Left colon (tissue), 2 donors: ENCODE measurements around the gene ANTXR2. TPM values are rescaled to one million over a fixed set of nuclear protein-coding genes. Genes with fewer than 3 reads are reported as not detected.

Experiments used
- ATAC-seq: fragments of 200-7000 bp; cut with Tn5 transposase; one replicate; pipeline ENCODE4 v1.9.1; 2020; ENCODE audit warnings: mild to moderate bottlenecking, moderate library complexity
- DNase-seq, 2 donors: peaks; one replicate each; pipeline ENCODE4 v3.0.0-alpha.2; 2020
- intact Hi-C, 2 donors: fragments of 100-400 bp; cut with DNase I in 1 of 2; cut with micrococcal nuclease in 1 of 2; formaldehyde crosslinking; loops; one replicate each; pipeline versions ENCODE4 v1.11.2 to v1.14.0; 2022; cut with DNase I, micrococcal nuclease
- total RNA-seq, 2 donors: library from RNA; stranded (reverse); fragmentation: NEBNext Ultra II Directional; extraction: Animal tissue kit (Norgen Biotek cat#: 25700); gene quantifications; one replicate each; pipeline ENCODE4 v1.2.1, GENCODE V29; 2021
- donor health status: DM: no; HTN: no; CAD: no.
- donor health status: DM: yes; HTN: yes; CAD: no.

ANTXR2 gene
- total RNA-seq, 2 donors from 2014 or later, result 70.0 to 135 TPM

DNA sequence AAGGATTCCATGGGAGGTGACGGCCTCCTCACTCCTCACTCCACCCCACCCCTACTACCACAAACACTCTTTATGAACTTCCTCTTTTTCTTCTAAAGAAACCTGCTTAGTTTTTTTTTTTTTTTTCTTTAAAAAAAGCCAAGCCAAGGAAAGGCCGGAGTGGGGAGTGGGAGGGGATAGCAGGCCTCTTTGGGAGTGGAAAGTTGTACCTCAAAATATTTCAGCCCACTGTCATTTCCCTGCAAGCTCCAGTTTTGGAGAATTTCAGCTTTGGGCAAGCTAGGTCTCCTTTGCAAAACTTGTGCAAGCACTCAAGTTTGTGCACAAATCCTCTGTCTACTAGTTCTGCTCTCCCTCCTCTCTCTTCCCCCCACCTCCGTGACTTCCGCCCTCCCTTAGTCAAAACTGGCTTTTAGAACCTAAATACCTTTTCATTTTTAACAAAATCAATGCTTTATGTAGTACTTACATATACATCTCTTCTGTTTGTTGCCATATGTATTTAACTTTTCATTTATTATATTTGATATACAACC, 512 bp upstream of the ANTXR2 start:
- DNase-seq (no peak), ATAC-seq (peak; percentile 25)
- intact Hi-C loops, result loop anchor here in 1 of 2 donors (10.0 kb wide), 1 partner anchor 111 kb away; no protein-coding TSS in a partner anchor

DNA sequence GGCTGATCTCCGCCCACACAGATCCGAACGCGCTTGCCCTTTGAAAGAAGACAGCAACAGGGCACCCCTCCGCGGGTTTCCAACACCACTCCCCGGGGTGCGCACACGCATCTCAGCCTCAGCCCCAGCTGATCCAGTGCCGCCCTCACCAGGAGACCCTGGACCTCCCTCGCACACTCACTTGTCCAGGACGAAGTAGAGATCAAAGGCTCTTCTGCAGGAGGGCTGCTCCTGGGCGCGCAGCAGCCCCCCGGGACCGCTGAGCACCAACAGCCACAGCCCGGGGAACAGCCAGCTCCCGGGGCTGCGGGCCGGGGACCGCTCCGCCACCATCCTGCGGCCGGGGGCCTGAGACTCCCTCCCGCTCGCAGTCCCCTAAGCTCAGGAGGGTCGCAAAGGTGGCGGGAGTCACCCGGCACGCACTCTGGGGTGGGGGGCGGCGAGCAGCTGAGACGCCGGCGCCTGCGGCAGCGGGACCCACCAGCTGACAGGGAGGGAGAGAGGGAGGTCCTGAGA, 743 bp downstream of the ANTXR2 start:
- peak; percentile 46 for ATAC-seq
- peak; percentile 50 to 69 for DNase-seq

DNA sequence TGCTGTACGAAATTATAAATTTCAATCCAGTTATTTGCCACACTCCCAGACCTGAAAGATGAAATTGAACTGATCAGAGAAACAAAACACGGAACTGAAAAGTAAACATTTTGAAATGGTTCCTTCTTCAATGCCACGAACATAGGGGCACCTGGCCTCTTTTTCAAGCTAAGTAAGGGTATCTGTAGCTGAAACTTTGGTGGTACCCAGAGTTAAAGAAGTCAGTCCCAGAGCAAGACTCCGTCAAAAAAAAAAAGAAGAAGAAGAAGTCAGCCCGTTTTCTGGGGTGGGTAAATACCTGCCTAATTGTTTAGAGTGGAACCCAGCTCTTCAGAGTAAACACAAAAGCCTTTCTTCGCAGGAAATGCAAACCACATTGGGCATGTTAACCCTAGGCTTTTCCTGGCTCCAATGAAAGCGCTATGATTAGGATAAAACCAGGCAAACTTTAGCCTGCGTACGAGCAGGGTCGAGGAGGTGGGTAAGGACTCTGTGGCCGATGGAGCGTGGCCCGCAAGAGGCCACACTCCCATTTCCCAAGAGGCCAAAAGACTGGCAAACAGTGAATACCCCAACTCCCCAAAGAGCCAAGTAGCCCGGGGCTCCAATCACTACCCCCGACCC, 1.3 kb downstream of the ANTXR2 start:
- intact Hi-C loops, result loop anchor here in 1 of 2 donors (10.0 kb wide), 1 partner anchor 113 kb away; no protein-coding TSS in a partner anchor
- DNase-seq, result no peak

More for the DNA sequence above, 743 bp downstream of the ANTXR2 start:
- intact Hi-C loops, result loop anchor here in 1 of 2 donors (10.0 kb wide), 1 partner anchor 113 kb away; no protein-coding TSS in a partner anchor

DNA sequence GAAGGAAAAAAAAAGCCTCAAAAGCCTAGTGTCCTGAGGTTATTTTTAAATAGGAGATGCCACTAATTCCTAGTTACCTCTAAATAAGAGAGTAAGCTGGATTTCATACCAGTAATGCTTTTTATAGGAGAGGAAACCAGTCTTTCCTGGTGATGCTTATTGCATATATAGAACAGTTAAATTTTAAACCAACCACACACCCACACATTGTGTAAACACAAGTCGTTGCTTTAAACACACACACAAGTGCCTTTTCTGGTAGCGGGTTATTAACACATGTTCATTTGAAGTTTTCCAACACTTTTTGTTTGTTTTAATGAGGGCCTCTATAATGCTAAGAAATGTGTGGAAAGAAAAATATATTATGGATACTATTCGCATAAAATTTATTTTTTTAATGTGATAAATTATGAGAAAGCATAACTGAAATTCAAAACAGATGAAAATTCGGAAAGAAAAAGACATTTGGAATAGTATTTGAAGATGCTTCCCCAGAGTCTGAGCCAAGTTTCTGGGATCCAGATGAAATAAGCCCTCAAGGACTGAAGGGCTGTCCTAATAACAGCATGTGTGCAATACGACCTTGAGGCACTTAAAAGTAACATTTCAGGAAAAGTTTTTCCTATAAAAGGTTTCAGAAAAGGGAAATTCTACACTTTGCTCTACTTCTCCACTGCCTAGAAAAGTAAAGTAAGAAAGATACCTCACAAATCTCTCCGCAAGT, 2.0 kb downstream of the ANTXR2 start:
- ATAC-seq (peak; percentile 60), DNase-seq (no peak)
- intact Hi-C loops, result loop anchor here in 1 of 2 donors (10.0 kb wide), 1 partner anchor 114 kb away; no protein-coding TSS in a partner anchor

More for the DNA sequence above, 1.3 kb downstream of the ANTXR2 start:
- peak; percentile 1 for ATAC-seq

DNA sequence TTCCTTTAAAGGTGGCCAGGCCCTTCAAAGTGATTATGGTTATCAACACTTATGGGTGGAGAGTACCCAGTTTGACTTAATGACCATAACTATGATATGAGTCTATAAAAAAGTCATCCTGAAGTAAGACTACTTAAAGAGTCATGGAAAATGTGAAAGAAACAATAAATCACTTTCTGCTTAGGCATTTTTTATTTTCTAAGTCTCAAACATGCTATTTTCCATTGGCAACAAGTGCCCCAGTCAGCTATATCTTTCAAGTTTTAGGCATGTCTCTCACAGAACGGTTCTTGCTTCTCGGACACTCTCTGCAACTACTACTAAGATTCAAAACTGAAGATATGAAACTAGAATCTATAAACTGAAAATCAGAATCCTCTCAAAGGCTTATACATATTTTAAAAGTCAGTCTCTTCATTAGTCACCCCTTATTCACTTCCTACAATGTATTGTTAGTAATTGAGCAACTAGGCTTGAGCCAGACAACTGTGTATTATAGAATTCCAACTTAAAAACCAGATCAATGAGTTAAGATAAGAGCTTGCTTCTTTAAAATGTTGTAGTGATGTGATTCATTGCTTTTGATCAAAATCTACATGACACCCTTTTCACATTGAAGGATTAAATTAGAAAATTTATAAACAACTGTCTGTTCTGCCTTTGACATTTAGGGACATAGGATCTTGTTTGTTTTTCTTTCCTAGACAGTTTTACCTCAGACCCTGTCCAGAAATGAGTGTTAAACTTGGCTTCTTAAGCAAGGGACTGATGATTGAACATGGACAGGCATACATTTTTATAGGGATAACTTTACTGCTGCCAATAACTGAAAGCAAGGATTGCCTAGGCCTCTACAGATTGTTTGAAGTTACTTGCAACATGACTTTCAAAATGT, 2.9 kb downstream of the ANTXR2 start:
- intact Hi-C loops, result loop anchor here in 1 of 2 donors (10.0 kb wide), 1 partner anchor 115 kb away; no protein-coding TSS in a partner anchor
- DNase-seq (no peak), ATAC-seq (no peak)

DNA sequence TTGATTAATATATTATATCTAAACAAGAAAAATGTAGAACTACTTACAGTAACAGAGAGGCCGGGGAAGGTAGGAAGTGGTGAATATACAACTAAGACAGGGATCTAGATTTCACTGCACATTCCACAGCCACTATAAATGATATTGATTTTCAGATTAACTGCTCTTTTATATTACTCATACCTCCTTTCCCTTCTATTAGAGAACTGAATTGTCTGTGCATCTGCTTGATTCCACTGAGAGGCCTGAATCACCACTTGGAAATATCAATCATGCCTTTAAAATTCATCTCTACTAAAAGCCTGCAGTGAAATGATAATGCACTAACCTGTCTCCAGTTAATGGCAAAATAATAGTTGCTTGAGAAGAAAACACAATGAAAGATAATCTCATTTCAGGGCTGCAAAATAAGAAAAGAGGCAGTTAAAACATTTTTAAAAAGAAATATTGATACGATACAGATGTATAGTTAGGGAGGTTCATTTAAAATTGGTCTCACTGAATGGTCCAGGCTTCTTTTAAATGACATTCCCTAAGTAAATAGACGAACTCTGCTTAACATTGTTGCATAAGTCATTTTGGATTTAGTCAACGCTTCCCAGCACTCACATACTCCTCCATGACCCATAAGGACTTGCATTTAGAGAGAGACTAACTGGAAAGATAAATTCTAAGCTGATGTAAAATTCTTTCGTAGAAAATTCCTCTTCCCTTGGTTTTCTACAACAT, 3.8 kb downstream of the ANTXR2 start:
- ATAC-seq, result no peak
- DNase-seq, result no peak
- intact Hi-C loops, result no loop called here

DNA sequence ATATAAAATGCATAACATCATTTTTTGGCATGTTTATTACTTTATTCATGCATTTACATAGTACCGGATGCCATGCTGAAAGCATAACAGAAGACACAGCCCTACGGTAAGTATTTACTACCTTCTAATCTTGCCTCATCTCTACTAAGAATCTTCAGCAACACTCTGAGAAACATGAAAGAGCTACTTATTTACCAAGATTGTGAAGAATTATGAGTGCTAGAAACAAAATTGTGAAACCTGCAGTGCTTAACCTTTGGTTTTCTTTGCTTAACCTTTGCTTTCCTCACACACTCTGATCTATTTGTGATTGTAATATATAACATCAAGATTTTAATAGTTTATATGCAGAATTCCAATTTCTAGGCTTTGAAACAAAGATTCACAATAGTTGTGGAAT, 7.4 kb downstream of the ANTXR2 start:
- intact Hi-C loops, result no loop called here
- ATAC-seq, result no peak

DNA sequence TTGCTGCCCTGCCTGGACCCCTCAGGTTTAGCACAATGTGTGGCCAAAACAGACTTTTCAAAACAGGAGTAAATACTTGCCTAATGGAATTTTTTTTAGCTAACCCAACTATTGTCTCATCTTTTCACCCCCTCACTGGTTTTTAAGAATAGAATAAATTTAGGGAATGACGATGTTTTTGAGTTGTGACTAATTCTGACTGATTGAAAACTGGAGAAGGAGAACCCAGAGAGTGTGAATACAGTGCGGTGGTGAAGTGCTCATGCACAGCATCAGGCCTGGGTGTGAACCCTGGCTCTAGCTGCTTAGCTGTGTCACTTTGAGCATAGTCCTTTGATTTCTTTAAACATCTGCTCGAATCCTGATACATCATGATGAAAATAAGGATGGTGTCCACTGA, 10.5 kb downstream of the ANTXR2 start:
- no peak for ATAC-seq
- no peak for DNase-seq
- intact Hi-C loops, result no loop called here

More for the DNA sequence above, 7.4 kb downstream of the ANTXR2 start:
- DNase-seq, result no peak

DNA sequence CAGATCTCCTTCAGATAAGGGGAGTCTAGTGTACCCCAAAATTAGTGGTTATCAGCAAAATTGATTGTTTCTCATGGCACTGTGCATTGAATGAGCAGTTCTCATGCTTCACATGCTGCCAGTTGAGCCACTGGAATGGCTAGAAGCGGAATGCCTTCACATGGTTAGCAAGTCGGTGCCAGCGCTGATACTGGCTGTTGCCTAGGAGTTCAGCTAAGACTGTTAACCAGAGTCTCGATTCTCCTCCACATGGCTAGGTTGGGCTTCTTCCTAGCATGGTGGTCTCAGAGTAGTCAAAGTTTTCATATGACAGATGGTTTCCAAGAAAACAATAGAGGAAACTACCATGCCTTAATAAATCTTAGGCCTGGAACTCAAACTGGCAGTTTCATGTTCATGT, 12.2 kb downstream of the ANTXR2 start:
- intact Hi-C loops, result no loop called here
- ATAC-seq (no peak), DNase-seq (no peak)

DNA sequence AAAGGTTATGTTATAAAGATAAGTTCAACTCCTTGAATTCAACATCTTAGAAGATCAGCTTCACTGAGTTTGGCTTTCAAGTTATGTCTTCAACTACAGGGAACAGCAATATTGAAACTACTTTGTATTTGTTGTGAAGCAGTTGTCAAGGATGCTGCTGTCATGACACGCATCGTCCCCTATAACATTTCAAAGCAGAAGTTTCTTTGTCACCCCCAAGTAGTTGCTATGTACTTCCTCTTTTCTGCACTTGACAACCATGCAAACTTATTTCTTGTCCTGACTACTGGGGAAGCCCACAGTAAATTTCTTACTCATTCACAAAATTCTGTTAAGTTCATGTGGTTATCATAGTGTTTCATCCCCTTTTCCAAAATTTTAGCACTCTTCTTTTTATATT, 14.3 kb downstream of the ANTXR2 start:
- DNase-seq, result no peak
- intact Hi-C loops, result no loop called here
- peak; percentile 35 for ATAC-seq

DNA sequence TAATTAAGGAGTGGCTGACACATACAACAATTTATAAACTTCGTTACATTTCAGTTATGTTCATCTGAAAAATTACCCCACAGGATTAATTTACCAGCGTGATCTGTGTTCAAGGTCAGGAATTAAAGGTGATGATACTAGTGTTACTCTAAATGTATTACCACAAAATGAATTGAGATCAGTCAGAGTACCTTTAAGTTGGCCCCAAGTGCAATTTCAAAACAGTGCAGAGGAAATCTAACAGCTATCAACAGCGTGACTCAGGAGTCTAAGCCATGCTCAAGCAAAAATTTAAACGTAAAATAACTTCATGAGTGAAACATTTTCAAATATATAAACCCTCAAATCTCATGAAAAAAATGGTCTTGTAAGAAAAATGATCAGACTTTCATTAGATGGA, 18.7 kb downstream of the ANTXR2 start:
- ATAC-seq (no peak), DNase-seq (no peak)
- intact Hi-C loops, result no loop called here

DNA sequence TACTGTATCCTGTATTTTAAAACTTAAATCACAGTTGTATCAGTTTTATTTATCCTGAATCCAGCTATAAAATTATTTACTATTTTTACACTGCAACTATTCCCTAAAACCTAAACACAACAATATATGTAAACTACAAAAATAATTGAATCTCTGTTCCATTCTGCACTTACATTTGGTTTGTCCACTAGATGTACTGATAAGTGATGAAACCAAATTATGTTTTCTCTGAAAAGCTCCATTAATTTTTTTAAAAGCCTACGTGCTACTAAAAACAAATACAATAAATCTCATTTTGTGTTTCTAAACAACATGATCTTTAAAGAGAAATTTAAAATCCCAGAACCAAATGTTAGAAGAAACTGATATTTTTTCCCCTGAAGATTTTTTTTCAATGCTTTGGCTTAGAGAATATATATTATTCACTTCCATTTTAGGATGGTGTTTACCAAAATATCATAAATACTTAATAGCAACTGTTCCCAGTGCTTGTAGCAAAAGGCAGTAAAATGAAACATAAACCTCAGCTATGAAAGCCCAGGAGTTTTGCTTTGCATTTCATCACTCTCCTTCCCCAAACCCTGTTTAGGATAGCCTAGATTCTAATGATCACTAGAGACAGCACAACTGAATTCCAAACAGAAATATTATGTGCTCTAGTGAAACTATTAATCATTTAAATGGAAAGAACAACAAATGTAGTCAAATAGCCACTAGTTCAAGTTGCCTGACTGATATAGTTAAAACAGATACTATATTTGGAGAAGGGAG, 19.7 kb downstream of the ANTXR2 start:
- DNase-seq (no peak), ATAC-seq (no peak)
- intact Hi-C loops, result no loop called here

DNA sequence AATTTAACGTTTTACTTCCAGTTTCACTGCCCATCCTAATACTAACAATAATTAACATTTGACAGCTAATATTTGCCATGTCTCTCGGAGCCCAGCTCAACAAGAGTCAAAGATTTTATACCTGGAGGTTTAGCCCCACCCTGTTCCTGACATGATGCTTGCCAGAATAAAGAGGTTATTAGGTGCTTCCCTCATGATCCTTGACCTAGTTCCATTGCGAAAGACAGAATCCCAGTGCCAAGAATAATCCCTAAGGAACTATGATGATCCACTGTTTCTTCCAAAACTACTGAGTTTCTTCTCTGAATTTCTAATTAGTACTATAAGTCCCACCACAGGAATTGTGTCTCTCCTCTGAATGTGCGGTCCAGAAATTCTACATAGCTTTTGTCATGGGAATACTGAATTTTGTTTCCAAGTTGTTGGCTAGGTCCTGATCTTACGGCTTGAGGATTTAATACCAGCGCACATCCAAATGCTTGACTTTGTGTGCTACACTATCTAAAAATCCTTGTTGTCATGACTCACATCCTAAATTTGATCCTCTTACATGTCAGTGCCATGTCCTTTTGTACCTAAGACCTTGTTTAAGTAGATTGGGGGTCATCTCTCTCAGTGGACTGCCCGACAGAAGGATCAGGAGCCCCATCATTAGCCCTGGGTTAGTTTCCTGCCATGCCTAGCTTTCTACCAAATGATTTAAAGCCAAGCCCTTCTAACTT, 23.1 kb downstream of the ANTXR2 start:
- DNase-seq (no peak), ATAC-seq (peak; percentile 66)
- intact Hi-C loops, result no loop called here

DNA sequence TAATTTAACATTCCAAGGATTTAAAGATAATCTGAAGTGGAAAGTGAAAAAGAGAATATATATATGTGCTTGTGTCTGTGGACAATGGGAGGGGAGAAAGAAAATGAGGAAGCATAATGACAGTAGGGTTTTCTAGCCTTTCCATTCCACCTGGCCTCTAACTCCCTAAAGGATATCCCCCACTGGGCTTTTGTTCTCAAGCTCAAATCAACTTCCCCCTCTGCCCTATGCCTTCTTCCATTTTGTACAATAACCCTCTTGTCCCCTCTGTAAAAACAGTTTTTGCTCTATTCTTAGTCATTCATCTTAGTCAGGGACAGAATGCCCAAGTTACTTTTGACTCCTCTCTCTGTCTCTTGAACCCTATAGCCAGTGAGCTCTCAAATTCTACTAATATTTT, 23.6 kb downstream of the ANTXR2 start:
- no peak for DNase-seq
- no peak for ATAC-seq
- intact Hi-C loops, result no loop called here

DNA sequence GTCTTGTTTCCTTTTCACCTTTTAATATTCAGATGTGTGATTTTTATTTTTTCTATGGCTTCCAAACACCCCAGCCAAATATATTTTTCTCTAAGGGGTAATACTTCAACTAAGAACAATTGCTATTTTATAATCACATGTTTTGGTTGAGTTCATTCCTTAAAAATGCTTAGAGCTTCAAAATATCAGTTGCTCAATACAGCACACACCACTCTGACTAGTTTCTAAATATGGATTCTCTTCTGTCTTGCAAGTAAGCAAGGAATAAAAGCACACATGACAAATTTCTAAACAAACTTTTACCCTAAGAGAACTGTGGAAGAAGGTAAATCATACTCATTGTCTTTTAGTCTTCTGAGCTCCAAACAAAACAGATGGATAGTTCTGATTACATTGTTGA, 27.2 kb downstream of the ANTXR2 start:
- ATAC-seq (no peak), DNase-seq (no peak)
- intact Hi-C loops, result no loop called here

DNA sequence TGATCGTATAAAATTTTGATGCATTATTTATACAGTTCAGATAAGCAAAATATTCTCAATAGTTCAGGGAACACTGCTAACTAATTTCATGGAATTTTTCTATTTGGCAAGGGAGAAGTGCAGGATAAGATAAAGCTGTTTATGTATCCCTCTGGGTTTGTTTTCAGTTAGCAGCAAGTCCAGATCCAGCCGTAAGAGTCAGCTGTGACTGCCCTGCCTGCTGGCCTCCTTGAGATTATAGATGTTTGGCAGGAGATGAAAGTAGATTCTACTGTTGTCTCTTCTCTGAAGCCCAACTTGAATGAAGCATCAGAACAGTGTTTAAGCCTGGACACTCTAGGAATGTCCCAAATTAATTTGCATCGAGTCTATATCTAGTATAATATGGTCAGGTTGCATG, 29.5 kb downstream of the ANTXR2 start:
- no peak for DNase-seq
- intact Hi-C loops, result no loop called here
- ATAC-seq, result no peak

DNA sequence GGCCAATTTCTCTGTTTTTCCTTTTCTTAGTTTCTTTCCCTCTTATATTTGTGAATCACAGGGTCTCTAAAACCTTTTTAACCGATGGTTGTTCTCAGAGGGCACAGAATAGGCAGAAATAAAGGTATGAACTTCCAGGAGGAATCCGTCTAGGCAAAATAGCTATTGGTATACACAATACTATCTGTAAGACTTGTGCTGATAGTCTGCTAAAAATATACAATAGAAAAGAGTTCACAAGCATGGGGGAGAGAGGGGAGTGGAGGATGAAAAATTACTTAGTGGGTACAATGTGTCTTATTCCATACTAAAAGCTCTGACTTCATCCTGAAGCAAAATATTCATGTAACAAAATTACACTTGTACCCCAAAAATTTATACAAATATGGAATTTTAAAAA, 30.2 kb downstream of the ANTXR2 start:
- DNase-seq (no peak), ATAC-seq (no peak)
- intact Hi-C loops, result no loop called here
